Hepatocyte (in vitro differentiated cells): ENCODE data around the gene MED29.

Source experiments
- CTCF ChIP-seq: fragments of 200-600 bp; sonication (generic); IDR thresholded peaks from 2 replicates; pipeline ENCODE4 v1.5.1; 2016; ENCODE audit warnings: antibody characterized with exemption, mild to moderate bottlenecking; ENCODE audit not compliant: poor library complexity
- EZH2 ChIP-seq: fragments of 200-600 bp; sonication (generic); IDR thresholded peaks from 2 replicates; pipeline ENCODE4 v1.6.1; 2016; ENCODE audit warnings: antibody characterized with exemption, mild to moderate bottlenecking, borderline replicate concordance

DNA sequence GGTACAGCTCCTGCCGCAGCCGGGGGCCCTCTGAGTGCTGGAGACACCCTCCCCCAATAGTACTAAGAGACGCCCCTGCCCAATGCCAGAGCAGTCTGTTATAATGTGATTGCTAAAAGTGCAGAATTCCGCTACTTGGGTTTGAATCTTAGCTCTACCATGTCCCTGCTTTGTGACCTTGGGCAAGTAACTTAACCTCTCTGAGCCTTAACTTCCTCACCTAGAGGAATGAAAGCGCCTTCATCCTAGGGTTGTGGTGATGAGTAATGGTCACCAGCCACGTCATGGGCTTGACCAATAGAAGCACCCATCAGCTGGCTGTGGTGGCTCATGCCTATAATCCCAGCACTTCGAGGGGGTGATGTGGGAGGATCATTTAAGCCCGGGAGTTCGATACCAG, 27.8 kb downstream of the MED29 start:
- TF ChIP-seq CTCF (no peak), EZH2 (no peak)
